H1 (cell line): ENCODE measurements around the gene HIVEP3.

Source experiments
- CTCF ChIP-seq, 3 experiments: IDR thresholded peaks; 1 replicate in 2 of 3; 2 replicates in 1 of 3; pipeline versions ENCODE4 v1.5.1 to v1.6.1; 2011; ENCODE audit warnings: low read length in 3 of 3, mild to moderate bottlenecking in 3 of 3, inconsistent platforms in 2 of 3, low read depth in 1 of 3, moderate library complexity in 1 of 3; ENCODE audit not compliant: insufficient read depth in 1 of 3; ENCODE audit errors: control extremely low read depth in 1 of 3
- MAX ChIP-seq: IDR thresholded peaks from 2 replicates; pipeline ENCODE4 v1.6.1; 2012; ENCODE audit warnings: inconsistent platforms
- PHF8 ChIP-seq: fragments of 200-600 bp; sonication (generic); conservative IDR thresholded peaks from 2 replicates; pipeline ENCODE4 v1.7.1; 2012; ENCODE audit warnings: low read depth, mild to moderate bottlenecking, inconsistent platforms, low read length, moderate library complexity
- POLR2A ChIP-seq, 2 experiments: IDR thresholded peaks; 1 replicate in 1 of 2; 2 replicates in 1 of 2; pipeline ENCODE4 v1.6.1; 2011; ENCODE audit warnings: low read depth in 2 of 2, low read length in 2 of 2, mild to moderate bottlenecking in 2 of 2; ENCODE audit errors: control extremely low read depth in 1 of 2
- POLR2AphosphoS5 ChIP-seq: IDR thresholded peaks from 2 replicates; pipeline ENCODE4 v1.6.1; 2011; ENCODE audit warnings: low read depth, low read length
- ZNF274 ChIP-seq: IDR thresholded peaks from 2 replicates; pipeline ENCODE4 v1.7.0; 2012; ENCODE audit warnings: low read length, borderline replicate concordance; ENCODE audit errors: extremely low read depth

GRCh38 chr1:41464885-41465284, 453.8 kb downstream of the HIVEP3 start:
- no peak for TF ChIP-seq POLR2A (IDR thresholded peaks at IDR 0.05; ENCODE audit: control extremely low read depth in 1 of 2, low read depth in 2 of 2, low read length in 2 of 2)
- TF ChIP-seq CTCF (IDR thresholded peaks at IDR 0.05; ENCODE audit: control extremely low read depth in 1 of 3, insufficient read depth in 1 of 3, low read depth in 1 of 3, low read length in 3 of 3): no peak
- TF ChIP-seq POLR2AphosphoS5: no peak
- no peak for TF ChIP-seq PHF8
- TF ChIP-seq ZNF274: no peak
- TF ChIP-seq MAX: no peak
